Measurements from ENCODE around the gene ASTN2.
A peak's percentile ranks its signal among the peaks of the same experiment; 100 is the strongest.
"Not testable (repeated sequence)": the region's sequence is repeated elsewhere in the genome, so short reads cannot be mapped to it uniquely, and the experiment has no call there.

ASTN2 gene

GRCh38 chr9:116901260-116901659 lies 513.6 kb downstream of the ASTN2 start:
- no peak for DNase-seq

GRCh38 chr9:116900543-116900942 lies 514.3 kb downstream of the ASTN2 start:
- no peak for DNase-seq

- DNase-seq = no peak
These were observed 514.9 kb downstream of the ASTN2 start for GRCh38 chr9:116900007-116900367.

GRCh38 chr9:116899337-116900006 lies 515.4 kb downstream of the ASTN2 start:
- DNase-seq = no peak

- DNase-seq = not testable (repeated sequence)
These were observed 516.7 kb downstream of the ASTN2 start for GRCh38 chr9:116898131-116898530.

- DNase-seq = no peak
These were observed 517.7 kb downstream of the ASTN2 start for GRCh38 chr9:116897201-116897600.

- no peak for DNase-seq
These were observed 518.9 kb downstream of the ASTN2 start for GRCh38 chr9:116895961-116896360.

- DNase-seq = no peak
These were observed 523.4 kb downstream of the ASTN2 start for GRCh38 chr9:116891424-116891823.

GRCh38 chr9:116888476-116888875 lies 526.4 kb downstream of the ASTN2 start:
- not testable (repeated sequence) for DNase-seq

GRCh38 chr9:116888066-116888465 lies 526.8 kb downstream of the ASTN2 start:
- DNase-seq = no peak

GRCh38 chr9:116883676-116884075 lies 531.2 kb downstream of the ASTN2 start:
- no peak for DNase-seq

GRCh38 chr9:116877072-116877471 lies 537.8 kb downstream of the ASTN2 start:
- no peak for DNase-seq

GRCh38 chr9:116875576-116875975 lies 539.3 kb downstream of the ASTN2 start:
- no peak for DNase-seq

GRCh38 chr9:116873937-116874914 lies 540.6 kb downstream of the ASTN2 start:
- DNase-seq = no peak

GRCh38 chr9:116873491-116873890 lies 541.4 kb downstream of the ASTN2 start:
- no peak for DNase-seq

GRCh38 chr9:116870566-116870965 lies 544.3 kb downstream of the ASTN2 start:
- no peak for DNase-seq

GRCh38 chr9:116868201-116868600 lies 546.7 kb downstream of the ASTN2 start:
- DNase-seq = no peak

GRCh38 chr9:116861321-116861720 lies 553.5 kb downstream of the ASTN2 start:
- DNase-seq = no peak

- DNase-seq = peak; percentile 53
These were observed 554.2 kb downstream of the ASTN2 start for GRCh38 chr9:116860509-116861120.

GRCh38 chr9:116859763-116860162 lies 555.1 kb downstream of the ASTN2 start:
- DNase-seq = peak; percentile 54

GRCh38 chr9:116857321-116857720 lies 557.5 kb downstream of the ASTN2 start:
- DNase-seq = no peak

GRCh38 chr9:116855881-116856662 lies 558.8 kb downstream of the ASTN2 start:
- DNase-seq = no peak

GRCh38 chr9:116849721-116850120 lies 565.1 kb downstream of the ASTN2 start:
- no peak for DNase-seq

Data from NCI-H2029 (cell line).